ENCODE data around the gene ZNF750. TPM values are rescaled to one million over a fixed set of nuclear protein-coding genes. Genes with fewer than 3 reads are reported as not detected.

The ZNF750 gene
- total RNA-seq, 1 experiment from 2014 or later = not detected

DNA sequence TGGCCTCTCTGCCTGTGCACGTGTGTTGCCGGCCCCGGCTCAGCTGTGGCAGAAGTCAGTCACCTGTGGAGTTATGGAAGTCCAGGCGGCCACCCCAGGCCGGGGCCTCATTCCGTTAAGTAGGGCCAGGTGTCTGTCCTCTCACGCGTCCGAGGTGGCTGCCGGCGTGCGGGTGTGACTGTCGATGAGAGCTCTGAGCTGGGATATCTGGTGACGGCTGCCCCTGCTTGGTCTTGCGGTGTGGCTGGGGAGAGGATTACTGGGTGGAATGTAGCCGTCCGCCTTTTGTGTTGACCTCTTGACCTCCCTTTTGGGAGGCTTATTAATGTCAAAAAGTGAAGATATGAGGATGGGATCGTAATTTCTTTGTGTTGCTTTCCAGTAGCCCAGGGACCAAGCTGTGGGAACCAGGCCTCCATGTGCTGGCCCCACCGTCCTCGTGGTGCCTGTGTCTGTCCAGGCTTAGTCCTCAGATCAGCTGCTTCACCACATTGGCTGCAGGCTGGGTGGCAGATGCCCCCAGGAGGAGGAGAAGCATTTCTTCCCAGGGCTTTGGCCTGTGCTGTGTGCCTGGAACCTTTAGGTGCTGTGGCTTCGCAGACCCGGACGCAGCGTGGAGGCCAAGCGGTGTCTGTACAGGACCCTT lies 23.0 kb upstream of the ZNF750 start:
- no peak for DNase-seq (ENCODE audit: low spot score)
- in situ Hi-C loops (cut with HindIII; ENCODE audit: low sequenced_read_pairs) = no loop called here

DNA sequence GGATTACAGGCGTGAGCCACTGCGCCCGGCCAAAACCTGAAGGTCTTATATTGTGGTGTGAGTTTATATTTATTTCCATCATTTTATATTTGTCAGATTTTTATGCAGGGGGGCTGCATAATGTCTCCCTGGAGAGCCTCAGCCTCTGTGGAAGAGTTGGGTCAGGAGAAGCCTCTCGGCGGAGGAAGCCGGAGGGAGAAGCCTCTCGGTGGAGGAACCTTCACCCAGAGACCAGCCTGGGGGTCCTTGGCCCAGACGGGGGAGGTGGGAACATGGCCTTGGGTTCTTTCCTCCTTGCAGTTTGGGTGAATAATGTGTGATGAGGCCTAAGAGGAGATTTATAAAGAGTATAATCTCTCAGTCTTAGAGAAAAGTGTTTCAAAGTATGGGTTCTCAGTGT lies 22.4 kb upstream of the ZNF750 start:
- in situ Hi-C loops (cut with HindIII; ENCODE audit: low sequenced_read_pairs) = no loop called here
- DNase-seq (ENCODE audit: low spot score) = no peak

DNA sequence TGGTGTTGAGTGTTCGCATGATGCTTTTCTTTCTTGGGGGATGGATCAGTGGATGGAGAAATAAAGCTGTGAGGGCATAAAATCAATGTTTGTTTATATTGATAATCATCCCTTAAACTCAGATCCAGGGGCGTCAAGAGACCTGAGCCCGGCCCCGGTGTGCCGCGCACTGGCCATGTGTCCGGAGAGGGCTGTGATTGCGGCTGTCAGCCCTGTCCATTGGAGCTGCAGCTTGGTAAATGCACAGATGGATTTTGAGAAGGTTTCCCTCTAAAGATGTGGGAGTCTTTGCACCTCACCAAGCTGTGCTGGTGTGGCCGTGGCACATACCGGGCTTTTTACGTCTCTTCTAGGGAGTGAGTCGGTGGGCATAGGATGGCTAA lies 21.6 kb upstream of the ZNF750 start:
- no peak for DNase-seq (ENCODE audit: low spot score)
- in situ Hi-C loops (cut with HindIII; ENCODE audit: low sequenced_read_pairs) = no loop called here

DNA sequence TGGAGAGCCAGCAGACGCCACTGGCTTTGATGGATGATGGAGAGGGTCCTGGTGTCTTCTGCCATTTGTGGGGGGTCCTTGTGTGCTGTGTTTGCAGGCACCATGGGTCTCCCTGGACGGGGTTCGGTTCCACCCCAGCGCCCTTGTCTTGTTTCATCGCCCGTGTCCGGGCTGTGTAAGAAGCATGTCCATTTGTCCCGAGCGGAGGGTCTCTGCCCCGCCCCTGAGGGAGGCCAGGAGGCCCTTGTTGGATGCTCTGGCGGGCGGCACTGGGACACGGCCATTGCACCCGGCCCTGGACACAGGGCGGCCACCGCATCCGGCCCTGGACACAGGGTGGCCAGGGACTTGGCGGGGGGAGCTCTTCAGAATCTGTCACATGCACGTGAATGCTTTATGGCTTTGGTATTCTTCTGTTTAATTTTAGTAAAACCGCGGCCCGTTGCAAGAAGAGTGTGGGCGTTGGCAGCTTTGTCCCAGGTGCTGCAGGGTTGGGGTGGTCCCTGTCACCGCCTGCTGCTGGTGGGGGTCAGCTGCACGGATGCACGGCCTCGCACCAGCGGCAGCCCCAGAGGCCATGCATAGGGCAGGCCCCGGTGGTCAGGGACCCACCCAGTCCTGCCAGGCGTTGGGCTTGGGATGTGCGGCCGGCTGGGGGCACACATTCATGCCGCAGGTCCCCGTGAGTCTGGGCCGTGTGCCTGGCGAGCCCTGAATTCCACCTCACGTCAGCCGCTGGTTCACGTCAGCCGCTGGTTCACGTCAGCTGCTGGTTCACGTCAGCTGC lies 21.0 kb upstream of the ZNF750 start:
- in situ Hi-C loops (cut with HindIII; ENCODE audit: low sequenced_read_pairs) = no loop called here
- no peak for DNase-seq (ENCODE audit: low spot score)

DNA sequence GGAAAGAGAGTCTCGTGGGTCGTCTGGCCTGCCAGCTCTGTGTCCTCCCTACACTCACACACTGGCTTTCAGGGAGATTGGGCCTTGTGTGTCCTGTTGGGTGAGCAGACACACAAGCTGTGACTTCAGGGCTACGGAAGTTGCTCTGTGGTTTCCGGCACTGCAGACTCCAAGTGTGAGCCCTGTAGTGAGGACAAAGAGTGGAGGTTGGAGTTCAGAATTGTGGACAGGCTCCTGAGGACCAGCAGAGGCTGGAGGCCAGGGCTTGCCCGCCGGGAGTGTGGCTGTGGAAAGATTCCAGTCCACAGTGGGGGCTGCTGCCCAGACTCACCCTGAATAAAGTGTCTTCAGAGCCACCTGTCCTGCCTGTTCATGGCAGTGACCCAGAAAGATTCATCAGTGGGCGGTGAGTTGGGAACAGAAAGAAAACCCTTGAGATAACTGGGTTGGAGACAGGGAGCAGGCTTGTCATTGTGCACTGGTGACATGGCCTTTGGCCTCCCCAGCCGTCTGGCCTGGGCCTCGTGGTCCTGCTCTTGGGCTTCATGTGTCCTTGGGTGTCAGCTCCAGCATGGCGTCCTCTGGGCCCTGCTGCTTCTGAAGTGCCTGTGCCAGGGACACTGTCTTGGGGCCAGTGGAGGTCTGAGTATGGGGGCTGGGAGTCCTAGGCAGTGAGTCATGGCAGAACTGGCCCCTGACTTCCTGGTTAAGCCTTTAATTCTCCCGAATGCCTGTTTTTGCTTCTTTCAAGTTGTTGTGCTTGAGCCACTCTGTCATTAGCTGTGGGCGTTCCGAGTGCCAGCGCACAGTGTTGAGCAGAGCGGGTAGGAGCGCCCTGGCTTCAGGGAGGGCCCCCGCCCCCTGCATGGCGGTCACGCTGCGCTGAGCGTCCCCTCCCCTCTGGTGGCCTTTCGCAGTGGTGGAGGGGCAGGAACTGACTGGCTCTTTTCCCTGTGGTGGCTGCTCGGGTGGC lies 19.9 kb upstream of the ZNF750 start:
- DNase-seq (ENCODE audit: low spot score) = peak; percentile 40

DNA sequence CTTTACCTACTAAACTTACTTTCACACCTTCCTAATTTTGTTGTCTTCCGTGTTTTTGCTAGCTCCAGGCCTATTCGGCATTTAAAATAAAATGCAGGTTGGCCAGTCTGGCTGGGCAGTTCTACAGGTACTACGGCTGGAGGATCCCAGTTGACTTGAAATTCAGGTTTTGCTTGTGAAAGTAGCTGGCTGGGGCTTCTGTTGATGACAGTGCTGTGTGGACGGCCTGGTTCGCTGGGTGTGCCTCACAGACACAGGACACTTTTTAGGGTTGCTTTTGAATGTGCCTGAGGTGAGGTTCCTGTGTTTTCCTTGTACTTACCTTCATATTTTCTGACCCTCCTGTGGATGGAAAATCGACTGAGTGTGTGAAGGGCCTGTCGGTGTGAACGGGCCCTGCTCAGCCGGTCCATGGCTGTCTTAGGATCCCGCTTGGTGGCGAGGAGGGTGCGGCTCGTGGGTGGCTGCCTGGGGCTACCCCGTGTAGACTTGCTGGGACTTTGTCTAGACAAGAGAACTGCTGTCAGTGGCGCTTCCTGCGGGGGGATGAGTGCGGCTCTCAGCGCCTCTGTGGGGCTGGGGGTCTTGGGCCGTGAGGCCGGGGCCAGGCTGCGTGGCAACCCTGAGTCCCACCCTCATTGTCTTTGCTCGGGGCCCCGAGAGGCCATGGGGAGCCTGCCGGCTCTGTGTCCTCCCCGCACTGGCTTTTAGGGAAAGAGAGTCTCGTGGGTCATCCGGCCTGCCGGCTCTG lies 18.7 kb upstream of the ZNF750 start:
- in situ Hi-C loops (cut with HindIII; ENCODE audit: low sequenced_read_pairs) = no loop called here
- no peak for DNase-seq (ENCODE audit: low spot score)

More for the DNA sequence above, 19.9 kb upstream of the ZNF750 start:
- in situ Hi-C loops (cut with HindIII; ENCODE audit: low sequenced_read_pairs) = no loop called here

DNA sequence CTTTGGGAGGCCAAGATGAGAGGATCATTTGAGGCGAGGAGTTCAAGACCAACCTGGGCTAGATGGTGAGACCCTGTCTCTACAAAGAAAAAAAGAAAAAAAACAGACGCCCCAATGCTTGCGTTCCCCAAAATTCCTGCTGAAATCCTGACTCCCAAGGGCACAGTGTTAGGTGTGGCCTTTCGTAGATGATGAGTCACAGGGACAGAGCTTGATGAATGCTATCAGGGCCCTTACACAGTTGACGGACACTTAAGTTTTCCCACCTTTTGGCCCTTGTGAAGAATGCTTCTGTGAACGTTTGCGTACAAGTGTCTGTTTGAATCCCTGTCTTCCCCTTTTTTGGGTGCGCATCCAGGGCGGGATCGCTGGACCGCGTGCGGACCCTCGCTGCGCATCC lies 16.5 kb upstream of the ZNF750 start:
- no peak for DNase-seq (ENCODE audit: low spot score)
- in situ Hi-C loops (cut with HindIII; ENCODE audit: low sequenced_read_pairs) = no loop called here

DNA sequence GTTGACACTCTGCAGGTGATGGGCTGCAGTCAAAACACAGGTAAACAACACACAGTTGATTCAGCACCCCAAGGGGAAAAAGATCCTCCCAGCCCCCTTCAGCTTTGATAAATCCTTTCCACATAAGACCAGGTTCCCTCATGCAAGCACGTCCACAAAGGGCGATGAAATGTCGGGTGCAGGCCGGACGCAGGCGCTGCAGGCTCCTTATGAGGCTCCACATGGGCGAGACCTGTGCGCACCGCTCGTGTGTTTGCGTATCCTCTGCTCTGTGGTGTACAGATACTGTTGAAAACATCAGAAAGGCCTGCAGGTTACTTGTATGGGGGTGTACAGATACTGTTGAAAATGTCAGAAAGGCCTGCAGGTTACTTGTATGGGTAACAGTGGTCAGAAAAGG lies 14.4 kb upstream of the ZNF750 start:
- no peak for DNase-seq (ENCODE audit: low spot score)
- in situ Hi-C loops (cut with HindIII; ENCODE audit: low sequenced_read_pairs) = no loop called here

DNA sequence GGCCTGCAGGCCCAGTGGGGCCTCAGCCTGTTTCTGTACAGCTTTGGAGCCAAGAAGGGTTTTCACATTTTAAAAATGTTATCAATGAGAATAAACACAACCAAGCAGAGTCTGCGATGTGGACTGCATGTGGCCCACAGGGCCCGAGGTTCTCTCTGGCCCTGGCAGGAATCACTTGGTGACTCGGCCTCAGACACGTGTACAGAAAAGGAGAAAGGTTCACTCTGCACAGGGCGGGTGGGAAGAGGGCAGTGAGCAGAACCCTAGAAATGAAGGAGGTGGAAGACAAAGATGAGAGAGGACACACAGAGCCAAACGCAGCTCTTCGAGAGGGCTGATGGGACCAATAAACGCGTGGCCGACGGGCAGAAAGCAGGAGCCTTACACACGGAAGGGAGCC lies 11.6 kb upstream of the ZNF750 start:
- in situ Hi-C loops (cut with HindIII; ENCODE audit: low sequenced_read_pairs) = no loop called here

DNA sequence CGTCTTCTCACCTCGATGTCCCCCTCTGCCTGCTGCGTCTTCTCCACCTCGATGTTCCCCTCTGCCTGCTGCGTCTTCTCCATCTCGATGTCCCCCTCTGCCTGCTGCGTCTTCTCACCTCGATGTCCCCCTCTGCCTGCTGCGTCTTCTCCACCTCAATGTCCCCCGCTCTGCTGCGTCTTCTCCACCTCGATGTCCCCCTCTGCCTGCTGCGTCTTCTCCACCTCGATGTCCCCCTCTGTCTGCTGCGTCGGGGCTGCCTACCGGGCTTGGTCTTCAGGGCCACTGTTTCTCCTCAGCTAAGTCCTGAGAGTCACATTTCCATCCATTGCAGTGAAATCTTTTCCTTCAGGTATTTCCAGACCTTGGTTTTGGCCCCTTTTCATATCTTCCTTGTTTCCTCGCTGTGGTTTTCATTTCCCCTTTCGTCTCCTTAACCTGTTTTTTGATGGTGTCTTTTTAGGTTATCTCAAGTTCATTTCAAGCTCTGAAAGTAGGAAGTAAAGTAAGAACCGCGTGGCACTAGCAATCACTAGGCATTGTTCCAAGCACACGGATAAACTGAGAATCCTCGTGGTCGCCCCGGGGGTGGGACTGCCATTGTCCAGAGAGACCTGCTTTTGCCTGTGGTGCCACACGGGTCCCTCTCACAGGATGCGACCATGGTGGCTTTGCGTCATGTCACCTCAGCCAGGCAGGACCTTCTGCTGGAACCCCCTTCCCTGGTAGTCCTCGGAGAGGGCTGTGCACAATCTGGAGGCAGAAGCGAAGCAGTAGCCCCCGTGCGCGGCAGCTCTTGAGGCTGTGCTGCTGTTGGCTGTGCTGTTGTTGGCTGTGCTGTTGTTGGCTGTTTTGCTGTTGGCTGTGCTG lies 9.5 kb upstream of the ZNF750 start:
- in situ Hi-C loops (cut with HindIII; ENCODE audit: low sequenced_read_pairs) = no loop called here
- no peak for DNase-seq (ENCODE audit: low spot score)

More for the DNA sequence above, 11.6 kb upstream of the ZNF750 start:
- no peak for DNase-seq (ENCODE audit: low spot score)

DNA sequence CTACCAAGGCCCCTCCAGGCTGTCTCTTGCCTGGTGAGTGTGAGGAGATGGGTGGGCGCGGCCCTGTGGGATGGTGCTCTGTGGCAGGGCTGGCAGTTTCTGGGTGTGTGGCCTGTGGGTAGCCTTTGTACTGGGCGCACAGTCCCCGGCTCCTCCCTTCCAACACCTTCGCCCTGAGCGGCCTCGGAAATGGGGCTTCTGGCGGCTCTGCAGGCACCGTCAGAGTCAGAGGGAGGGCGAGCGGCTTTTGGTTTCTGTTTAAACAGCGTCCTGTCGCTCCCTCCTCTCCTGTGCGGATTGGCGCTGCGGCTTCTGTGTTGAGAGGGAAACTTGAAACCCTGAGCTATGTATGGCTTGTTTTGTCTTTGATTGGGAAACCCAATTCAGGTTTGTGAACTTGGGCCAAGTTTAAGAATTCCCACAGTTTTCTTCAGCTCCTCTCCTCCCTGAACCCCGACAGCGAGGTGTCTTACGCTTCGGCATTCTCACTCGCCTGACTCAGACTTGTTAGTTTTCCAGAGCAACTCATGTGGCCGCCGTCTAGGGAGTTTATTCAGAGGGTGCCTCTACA lies 8.3 kb upstream of the ZNF750 start:
- in situ Hi-C loops (cut with HindIII; ENCODE audit: low sequenced_read_pairs) = no loop called here

DNA sequence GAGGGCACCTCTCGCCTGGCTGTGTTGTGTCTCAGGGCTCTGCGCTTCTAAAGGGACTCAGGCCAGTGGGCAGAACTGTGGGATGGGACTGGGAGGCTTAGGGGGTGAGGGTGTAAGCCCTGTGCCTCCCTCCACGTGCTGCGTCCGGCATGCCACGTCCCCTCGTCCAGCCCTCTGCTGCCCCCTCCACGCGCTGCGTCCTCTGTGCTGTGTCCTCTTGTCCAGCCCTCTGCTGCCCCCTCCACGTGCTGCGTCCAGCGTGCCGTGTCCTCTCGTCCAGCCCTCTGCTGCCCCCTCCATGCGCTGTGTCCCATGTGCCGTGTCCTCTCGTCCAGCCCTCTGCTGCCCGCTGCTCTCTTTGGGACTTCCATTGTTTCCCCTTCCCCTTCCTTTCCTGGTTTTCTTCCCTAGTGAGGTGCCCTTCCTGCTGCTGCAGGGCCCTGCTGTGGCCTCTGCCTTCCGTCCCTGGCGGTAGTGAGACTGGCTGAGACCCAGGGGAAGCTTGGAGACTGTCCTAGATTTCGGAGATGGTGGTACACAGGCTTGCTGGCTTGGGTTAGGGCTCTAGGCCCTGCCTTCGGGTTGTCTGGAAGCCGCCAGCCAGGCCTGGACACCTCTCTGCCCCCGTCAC lies 6.4 kb upstream of the ZNF750 start:
- DNase-seq (ENCODE audit: low spot score) = peak; percentile 54
- in situ Hi-C loops (cut with HindIII; ENCODE audit: low sequenced_read_pairs) = no loop called here

More for the DNA sequence above, 8.3 kb upstream of the ZNF750 start:
- no peak for DNase-seq (ENCODE audit: low spot score)

DNA sequence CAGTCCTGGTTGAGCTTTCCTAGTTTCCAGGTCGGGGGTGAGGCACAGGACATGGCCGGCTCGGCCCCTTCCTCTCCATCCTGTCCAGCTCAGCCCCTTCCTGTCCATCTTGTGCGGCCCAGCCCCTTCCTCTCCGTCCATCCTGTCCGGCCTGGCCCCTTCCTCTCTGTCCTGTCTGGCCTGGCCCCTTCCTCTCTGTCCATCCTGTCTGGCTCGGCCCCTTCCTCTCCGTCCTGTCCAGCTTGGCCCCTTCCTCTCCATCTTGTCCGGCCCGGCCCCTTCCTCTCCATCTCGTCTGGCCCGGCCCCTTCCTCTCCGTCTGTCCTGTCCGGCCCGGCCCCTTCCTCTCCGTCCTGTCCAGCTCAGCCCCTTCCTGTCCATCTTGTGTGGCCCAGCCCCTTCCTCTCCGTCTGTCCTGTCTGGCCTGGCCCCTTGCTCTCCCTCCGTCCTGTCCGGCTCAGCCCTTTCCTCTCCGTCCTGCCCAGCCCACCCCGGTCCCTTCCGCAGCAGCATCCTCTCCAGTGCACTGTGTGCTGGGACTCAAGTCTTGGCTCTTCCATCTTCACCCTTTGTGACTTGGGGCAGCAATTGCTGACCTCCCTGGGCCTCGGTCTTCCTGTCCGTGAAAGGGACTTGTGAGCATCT lies 5.5 kb upstream of the ZNF750 start:
- in situ Hi-C loops (cut with HindIII; ENCODE audit: low sequenced_read_pairs) = no loop called here
- no peak for DNase-seq (ENCODE audit: low spot score)

DNA sequence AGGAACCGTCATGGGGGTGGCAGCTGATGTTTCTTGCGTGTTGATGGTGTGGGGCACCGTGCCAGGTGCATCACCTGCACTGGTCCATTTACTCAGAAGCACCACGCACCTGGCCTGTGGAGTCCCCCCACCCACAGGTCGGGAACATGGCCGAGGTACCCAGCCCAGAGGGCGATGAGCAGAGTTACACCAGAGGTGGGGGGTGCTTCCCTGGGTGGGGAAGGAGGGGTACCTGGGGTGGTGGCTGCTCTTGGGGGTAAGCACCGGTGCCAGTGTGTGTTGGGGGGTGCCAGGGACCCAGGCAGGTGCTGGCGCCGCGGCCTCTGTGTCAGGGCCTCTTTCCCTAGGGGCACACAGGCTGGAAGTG lies 5.0 kb upstream of the ZNF750 start:
- in situ Hi-C loops (cut with HindIII; ENCODE audit: low sequenced_read_pairs) = no loop called here
- no peak for DNase-seq (ENCODE audit: low spot score)

DNA sequence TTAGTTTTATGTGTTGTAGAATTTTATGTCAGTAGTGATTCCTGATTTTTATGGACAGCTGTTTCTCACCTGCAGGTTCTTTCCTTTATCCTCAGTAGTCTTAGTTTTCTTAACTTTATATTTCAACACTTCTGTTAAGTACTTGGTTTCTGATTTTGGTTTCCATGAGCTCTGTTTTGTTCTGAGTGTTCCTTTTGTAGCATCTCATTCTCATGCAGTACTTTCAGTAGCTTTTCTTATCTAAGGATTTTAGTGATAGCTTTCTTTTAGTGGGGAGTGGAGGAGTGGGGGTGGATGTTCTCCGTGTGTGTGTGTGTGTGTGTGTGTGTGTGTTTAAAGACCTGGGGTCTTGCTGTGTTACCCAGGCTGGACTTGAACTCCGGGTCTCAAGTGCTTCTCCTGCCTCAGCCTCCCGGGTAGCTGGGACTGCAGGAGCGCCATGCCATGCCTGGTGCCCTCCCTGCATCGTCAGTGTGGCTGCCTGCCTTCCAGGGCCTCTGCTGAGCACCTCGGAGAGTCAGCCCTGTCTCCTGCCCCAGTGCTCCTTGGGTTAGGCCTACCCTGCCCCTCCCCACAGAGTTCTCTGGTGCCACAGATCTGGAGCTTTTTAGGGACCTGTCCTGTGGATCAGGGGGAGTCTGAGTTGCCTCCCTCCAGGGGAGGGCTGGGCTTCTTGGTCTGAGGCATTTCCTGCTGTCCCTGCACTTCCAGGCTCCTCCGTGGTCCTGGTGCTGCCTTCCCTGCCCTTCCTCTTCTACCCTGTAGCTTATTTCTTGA lies 4.3 kb upstream of the ZNF750 start:
- DNase-seq (ENCODE audit: low spot score) = no peak
- in situ Hi-C loops (cut with HindIII; ENCODE audit: low sequenced_read_pairs) = no loop called here

DNA sequence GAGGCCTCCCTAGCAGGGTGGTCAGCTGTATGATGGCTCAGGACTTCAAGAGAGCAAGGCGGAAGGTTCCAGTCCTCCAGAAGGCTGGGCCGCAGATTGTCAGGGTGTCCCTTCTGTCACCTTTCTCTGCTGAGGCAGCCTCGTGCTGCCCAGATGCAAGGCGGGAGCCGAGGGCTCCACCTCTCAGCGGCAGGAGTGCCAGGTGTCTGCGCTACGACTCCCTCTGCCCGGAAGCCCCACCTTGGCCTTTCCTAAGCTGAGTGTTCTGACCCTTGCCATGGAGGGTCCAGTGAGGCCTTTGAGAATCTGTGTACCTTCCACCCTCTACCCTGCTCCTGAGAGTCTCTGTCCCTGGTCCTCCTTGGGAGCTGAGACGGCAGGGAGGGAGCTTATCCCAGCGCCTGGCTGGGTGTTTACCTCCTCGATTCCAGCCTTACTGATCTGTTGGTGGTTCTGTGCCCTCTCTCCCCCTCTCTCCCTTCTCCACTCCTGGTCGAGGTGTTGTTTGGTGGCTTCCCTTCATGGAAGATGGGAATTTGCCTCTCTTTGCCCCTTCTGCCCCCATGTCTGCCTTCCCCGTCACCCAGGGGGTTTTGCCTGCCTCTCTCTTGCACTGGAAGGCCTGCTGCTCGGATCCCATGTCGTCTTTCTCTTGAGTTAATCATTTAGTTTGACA lies 2.2 kb upstream of the ZNF750 start:
- no peak for DNase-seq (ENCODE audit: low spot score)
- in situ Hi-C loops (cut with HindIII; ENCODE audit: low sequenced_read_pairs) = no loop called here

Data from G401 (cell line).